H1 (cell line): Measurements from ENCODE around the gene SPEN. TPM values are rescaled to one million over a fixed set of nuclear protein-coding genes. Genes with fewer than 3 reads are reported as not detected.

Source experiments
- CTCF ChIA-PET: fragments of 300-600 bp; sonication (Branson Sonifier 250); formaldehyde crosslinking; loops from one replicate; lab custom pipeline; 2021; ENCODE audit not compliant: partially characterized antibody; lab: Charles Lee
- POLR2A ChIA-PET: fragments of 300-600 bp; sonication (Branson Sonifier 250); formaldehyde crosslinking; loops from one replicate; lab custom pipeline; 2021; ENCODE audit warnings: inconsistent platforms; ENCODE audit not compliant: partially characterized antibody; lab: Charles Lee
- DNase-seq, 2 experiments: peaks; one replicate each; pipeline versions ENCODE4 v3.0.0 to v3.0.0-alpha.2; 2010 to 2022; ENCODE audit warnings: low spot score in 2 of 2, low read depth in 1 of 2, mixed read lengths in 1 of 2
- FAIRE-seq: peaks from 2 replicates; lab custom pipeline; 2011; peaks lifted over from hg19 to GRCh38; lab: Jason Lieb, UNC
- H2AFZ ChIP-seq: 2 replicates; pipeline ENCODE4 v1.8.1; 2012; ENCODE audit warnings: low read length, inconsistent platforms
- H2AK5ac ChIP-seq: 2 replicates; pipeline ENCODE4 v1.6.1; 2013; ENCODE audit warnings: low read depth, low read length
- H2BK120ac ChIP-seq: replicated peaks from 2 replicates; pipeline ENCODE3; 2013; ENCODE audit warnings: low read depth, low read length, inconsistent platforms
- H2BK12ac ChIP-seq: 2 replicates; pipeline ENCODE4 v1.6.1; 2013; ENCODE audit warnings: low read depth, low read length
- H2BK15ac ChIP-seq: 2 replicates; pipeline ENCODE4 v1.6.1; 2013; ENCODE audit warnings: low read length
- H2BK20ac ChIP-seq: 2 replicates; pipeline ENCODE4 v1.6.1; 2013; ENCODE audit warnings: low read length
- H2BK5ac ChIP-seq: 2 replicates; pipeline ENCODE4 v1.6.1; 2013; ENCODE audit warnings: low read depth, low read length
- H3K14ac ChIP-seq: 2 replicates; pipeline ENCODE4 v1.6.1; 2013; ENCODE audit warnings: inconsistent platforms; ENCODE audit not compliant: insufficient read length
- H3K18ac ChIP-seq: 2 replicates; pipeline ENCODE4 v1.6.1; 2013; ENCODE audit warnings: low read length; ENCODE audit errors: extremely low read depth
- H3K23ac ChIP-seq: 2 replicates; pipeline ENCODE4 v1.6.1; 2013; ENCODE audit warnings: inconsistent platforms; ENCODE audit not compliant: insufficient read length
- H3K23me2 ChIP-seq: 2 replicates; pipeline ENCODE4 v1.6.1; 2013; ENCODE audit warnings: low read depth, low read length
- H3K27ac ChIP-seq: 2 replicates; pipeline ENCODE4 v1.6.1; 2011; ENCODE audit warnings: low read depth, low read length, inconsistent platforms
- H3K27me3 ChIP-seq, 4 experiments: replicated peaks in 1 of 4; 1 replicate in 1 of 4; 2 replicates in 3 of 4; pipeline versions ENCODE4 v1.6.1 to v1.8.1; 2011 to 2013; ENCODE audit warnings: low read length in 3 of 4, mild to moderate bottlenecking in 3 of 4, inconsistent platforms in 2 of 4, mixed read lengths in 2 of 4, moderate library complexity in 1 of 4; ENCODE audit not compliant: control insufficient read depth in 3 of 4, insufficient read depth in 3 of 4; ENCODE audit errors: extremely low read depth in 1 of 4
- H3K36me3 ChIP-seq, 4 experiments: 2 replicates each; pipeline versions ENCODE4 v1.6.1 to v1.8.1; 2011 to 2013; ENCODE audit warnings: mild to moderate bottlenecking in 4 of 4, low read length in 3 of 4, moderate library complexity in 2 of 4, control low read depth in 1 of 4, inconsistent platforms in 1 of 4; ENCODE audit not compliant: insufficient read depth in 4 of 4, control insufficient read depth in 2 of 4
- H3K4ac ChIP-seq: replicated peaks from 2 replicates; pipeline ENCODE3; 2013; ENCODE audit warnings: low read length, low read depth, mixed read lengths, inconsistent platforms; ENCODE audit not compliant: insufficient read length
- H3K4me1 ChIP-seq, 4 experiments: replicated peaks in 1 of 4; 1 replicate in 1 of 4; 2 replicates in 3 of 4; pipeline versions ENCODE4 v1.6.1 to v1.8.1; 2011 to 2013; ENCODE audit warnings: low read length in 3 of 4, inconsistent platforms in 2 of 4, mixed read lengths in 1 of 4; ENCODE audit not compliant: insufficient read depth in 4 of 4, control insufficient read depth in 3 of 4
- H3K4me2 ChIP-seq, 2 experiments: 2 replicates each; pipeline versions ENCODE4 v1.6.1 to v1.8.1; 2011 to 2013; ENCODE audit warnings: low read depth in 2 of 2, low read length in 2 of 2, control low read depth in 1 of 2, inconsistent platforms in 1 of 2, mild to moderate bottlenecking in 1 of 2; ENCODE audit not compliant: insufficient read depth in 1 of 2
- H3K4me3 ChIP-seq, 4 experiments: fragments of 200-600, 300-600 bp in 1 of 4; sonication (generic), shearing (Covaris generic), sonication (Bioruptor Twin) in 1 of 4; 2 replicates each; pipeline versions ENCODE4 v1.5.1 to v1.8.1; 2011 to 2016; ENCODE audit warnings: low read length in 4 of 4, low read depth in 3 of 4, control low read depth in 2 of 4, inconsistent platforms in 2 of 4, mild to moderate bottlenecking in 2 of 4, mixed read lengths in 1 of 4, moderate library complexity in 1 of 4; ENCODE audit not compliant: insufficient read depth in 2 of 4; ENCODE audit errors: extremely low read depth in 1 of 4
- H3K56ac ChIP-seq: replicated peaks from 2 replicates; pipeline ENCODE3; 2013; ENCODE audit warnings: low read depth, mild to moderate bottlenecking, mixed read lengths, low read length, inconsistent platforms; ENCODE audit not compliant: insufficient read length
- H3K79me1 ChIP-seq: 2 replicates; pipeline ENCODE4 v1.6.1; 2013; ENCODE audit warnings: low read depth, low read length, control low read depth
- H3K79me2 ChIP-seq, 2 experiments: 2 replicates each; pipeline versions ENCODE4 v1.6.1 to v1.8.1; 2012 to 2013; ENCODE audit warnings: low read length in 2 of 2, mild to moderate bottlenecking in 2 of 2, inconsistent platforms in 1 of 2; ENCODE audit not compliant: insufficient read depth in 2 of 2, control insufficient read depth in 1 of 2
- H3K9ac ChIP-seq, 4 experiments: replicated peaks in 1 of 4; 1 replicate in 1 of 4; 2 replicates in 3 of 4; pipeline versions ENCODE4 v1.6.1 to v1.8.1; 2011 to 2013; ENCODE audit warnings: low read depth in 3 of 4, low read length in 3 of 4, control low read depth in 2 of 4, mild to moderate bottlenecking in 2 of 4, moderate library complexity in 2 of 4, inconsistent platforms in 1 of 4; ENCODE audit errors: extremely low read depth in 1 of 4
- H3K9me3 ChIP-seq, 2 experiments: 2 replicates each; pipeline versions ENCODE4 v1.6.1 to v1.8.1; 2012 to 2013; ENCODE audit warnings: mild to moderate bottlenecking in 2 of 2, moderate library complexity in 2 of 2, control low read depth in 1 of 2, inconsistent platforms in 1 of 2, low read depth in 1 of 2, low read length in 1 of 2, mixed read lengths in 1 of 2; ENCODE audit not compliant: insufficient read depth in 2 of 2
- H4K20me1 ChIP-seq, 2 experiments: replicated peaks in 1 of 2; 2 replicates each; pipeline versions ENCODE3 to v1.8.1; 2011 to 2013; ENCODE audit warnings: inconsistent platforms in 2 of 2, low read length in 2 of 2, mild to moderate bottlenecking in 1 of 2; ENCODE audit not compliant: insufficient read depth in 2 of 2, control insufficient read depth in 1 of 2
- H4K5ac ChIP-seq: 2 replicates; pipeline ENCODE4 v1.6.1; 2013; ENCODE audit warnings: low read length, low read depth, mixed read lengths, inconsistent platforms; ENCODE audit not compliant: insufficient read length
- H4K8ac ChIP-seq: 2 replicates; pipeline ENCODE4 v1.8.0; 2013; ENCODE audit warnings: mild to moderate bottlenecking, moderate library complexity, low read length, inconsistent platforms; ENCODE audit not compliant: insufficient read depth; ENCODE audit errors: extremely low read depth
- H4K91ac ChIP-seq: replicated peaks from 2 replicates; pipeline ENCODE3; 2013; ENCODE audit warnings: low read length, mixed read lengths, inconsistent platforms; ENCODE audit not compliant: insufficient read length
- BCL11A ChIP-seq, 2 experiments: IDR thresholded peaks; one replicate each; pipeline ENCODE4 v1.6.1; 2011; ENCODE audit warnings: low read depth in 2 of 2, low read length in 2 of 2, mild to moderate bottlenecking in 2 of 2
- CREB1 ChIP-seq: IDR thresholded peaks from 2 replicates; pipeline ENCODE4 v1.6.1; 2012; ENCODE audit warnings: inconsistent platforms
- CTBP2 ChIP-seq: IDR thresholded peaks from 2 replicates; pipeline ENCODE4 v1.7.0; 2011; ENCODE audit warnings: borderline replicate concordance, mild to moderate bottlenecking, moderate library complexity, mixed read lengths, low read length; ENCODE audit not compliant: insufficient read depth, insufficient read length
- JUN ChIP-seq: IDR thresholded peaks from 2 replicates; pipeline ENCODE4 v1.6.1; 2011; ENCODE audit warnings: low read depth, mild to moderate bottlenecking, improper control_type of control experiment, low read length
- KDM5A ChIP-seq: fragments of 200-600 bp; IDR thresholded peaks from 2 replicates; pipeline ENCODE4 v1.7.1; 2012; ENCODE audit warnings: mild to moderate bottlenecking, low read length, inconsistent platforms, mixed read lengths
- MAFK ChIP-seq: IDR thresholded peaks from 2 replicates; pipeline ENCODE4 v1.6.1; 2012; ENCODE audit warnings: low read depth, mild to moderate bottlenecking, improper control_type of control experiment, low read length
- RBBP5 ChIP-seq: IDR thresholded peaks from 2 replicates; pipeline ENCODE4 v1.7.1; 2012; ENCODE audit warnings: low read depth, mild to moderate bottlenecking, inconsistent platforms, low read length, moderate library complexity, borderline replicate concordance
- SAP30 ChIP-seq: fragments of 300-600 bp; sonication (generic); IDR thresholded peaks from 2 replicates; pipeline ENCODE4 v1.7.1; 2012; ENCODE audit warnings: low read length, moderate library complexity, mild to moderate bottlenecking, inconsistent platforms; ENCODE audit not compliant: insufficient read depth, insufficient replicate concordance
- WGBS, 2 experiments: shearing (Covaris generic) in 1 of 2; methylation state at CpG; one replicate each; pipeline versions ENCODE4 v1.1.6 to v1.1.7; 2013 to 2015; ENCODE audit warnings: low lambda C conversion rate in 2 of 2, mixed read lengths in 2 of 2, inconsistent platforms in 1 of 2, low coverage in 1 of 2, missing lambda C conversion rate in 1 of 2; ENCODE audit not compliant: insufficient replicate concordance in 2 of 2, insufficient coverage in 1 of 2, insufficient read length in 1 of 2; ENCODE audit errors: extremely low coverage in 1 of 2, missing lambda C conversion rate in 1 of 2; 5-methylcytosine and 5-hydroxymethylcytosine counted together
- polyA plus RNA-seq, 7 experiments: library from polyadenylated mRNA; depleted of rRNA in 3 of 7; stranded (reverse) in 5 of 7; unstranded in 2 of 7; fragments of >200 nt in 5 of 7; fragments of 200-250 nt in 2 of 7; gene quantifications; 1 replicate in 5 of 7; 2 replicates in 1 of 7; 4 replicates in 1 of 7; pipeline versions ENCODE4 v1.2.1 to v1.2.3, GENCODE V29; 2011 to 2013; ENCODE audit warnings: missing spikeins in 2 of 7, mixed read lengths in 2 of 7
- total RNA-seq: library from RNA; stranded (reverse); fragmentation: NEBNext Ultra II Directional; extraction: Animal tissue kit (Norgen Biotek cat#: 25700); gene quantifications from 2 replicates; pipeline ENCODE4 v1.2.1, GENCODE V29; 2021
- TF ChIP-seq, protein P1 (sequence below): IDR thresholded peaks from 2 replicates; pipeline ENCODE4 v1.6.1; 2012; ENCODE audit warnings: inconsistent platforms

Gene SPEN
- total and polyA plus RNA-seq, 2 of the 8 experiments (the other 6 are each of a cell fraction or from before 2014, with no cell fraction given): 12.5 to 52.1 TPM

DNA sequence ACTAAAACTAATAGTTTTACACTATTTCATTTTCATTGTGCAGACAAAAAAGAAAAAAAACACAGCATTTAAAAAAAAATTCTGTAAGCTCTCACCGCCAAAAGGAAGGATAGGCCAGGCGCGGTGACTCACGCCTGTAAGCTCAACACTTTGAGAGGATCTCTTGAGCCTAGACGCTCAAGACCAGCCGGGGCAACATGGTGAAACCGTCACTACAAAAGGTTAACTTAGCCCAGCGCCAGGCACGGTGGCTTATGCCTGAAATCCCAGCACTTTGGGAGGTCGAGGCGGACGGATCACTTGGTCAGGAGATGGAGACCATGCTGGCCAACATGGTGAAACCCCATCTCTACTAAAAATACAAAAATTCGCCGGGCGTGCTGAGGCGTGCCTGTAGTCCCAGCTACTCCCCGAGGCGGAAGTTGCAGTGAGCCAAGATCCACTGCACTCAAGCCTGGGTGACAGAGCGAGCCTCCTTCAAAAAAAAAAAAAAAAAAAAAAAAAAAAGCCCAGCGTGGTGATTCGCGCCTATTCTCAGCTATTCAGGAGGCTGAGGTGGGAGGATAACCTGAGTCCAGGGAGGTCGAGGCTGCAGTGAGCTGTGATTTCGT, 14.3 kb upstream of the SPEN start:
- Histone ChIP-seq H4K8ac (peak overlapping the region; percentile 32; the same call in 1 of the 2 replicates), H3K14ac (no peak overlapping the region), H2BK5ac (peak overlapping the region; percentile 60; the same call in 1 of the 2 replicates), H3K27me3 (no peaks in the 10 kb centered on the region), H4K91ac (no peak overlapping the region), H3K23me2 (peaks cover 10% of the 10 kb centered on the region), H2BK12ac (peak overlapping the region; percentile 95), H3K36me3 (no peaks in the 10 kb centered on the region), H3K79me2 (no peaks in the 10 kb centered on the region), H4K20me1 (no peaks in the 10 kb centered on the region), H3K9ac (no peak overlapping the region), H2BK20ac (0 out of 2 replicates have a peak overlapping the region, but pooled peaks have one; percentile 80), H3K9me3 (no peaks in the 10 kb centered on the region), H2BK15ac (peak overlapping the region; percentile 88; the same call in 1 of the 2 replicates), H3K4me1 (peaks cover 0 to 21% (median 4%) of the 10 kb centered on the region in 4 experiments; a peak in 5 of 7 replicates), H3K23ac (no peak overlapping the region), H3K18ac (peak overlapping the region; percentile 38), H3K4me2 (peak overlapping the region; percentile 79 to 94), H3K56ac (no peak overlapping the region), H3K79me1 (0 out of 2 replicates have a peak, but pooled peaks cover 3% of the 10 kb centered on the region), H3K4me3 (peak overlapping the region in 1 of 4 experiments; percentile 68; a peak in 1 of 8 replicates), H3K27ac (no peak overlapping the region), H2AK5ac (peak overlapping the region; percentile 91; the same call in 1 of the 2 replicates), H4K5ac (peak overlapping the region; percentile 66), H3K4ac (peak overlapping the region; percentile 96), H2BK120ac (peak overlapping the region; percentile 64), H2AFZ (no peak overlapping the region)
- 87% methylated on average over 19 of the region's 24 CpGs; no CpG with 5 or more reads in 1 of the 2 experiments for WGBS, 2 experiments
- CTCF ChIA-PET: interaction anchor here (0.7 to 3.6 kb wide), 14 partner anchors 9 to 177 kb away, joined by 3 to 28 read pairs (median 4); partner anchors contain the start of gene SPEN
- TF ChIP-seq KDM5A: no peak
- TF ChIP-seq CREB1: no peak
- TF ChIP-seq, protein P1, sequence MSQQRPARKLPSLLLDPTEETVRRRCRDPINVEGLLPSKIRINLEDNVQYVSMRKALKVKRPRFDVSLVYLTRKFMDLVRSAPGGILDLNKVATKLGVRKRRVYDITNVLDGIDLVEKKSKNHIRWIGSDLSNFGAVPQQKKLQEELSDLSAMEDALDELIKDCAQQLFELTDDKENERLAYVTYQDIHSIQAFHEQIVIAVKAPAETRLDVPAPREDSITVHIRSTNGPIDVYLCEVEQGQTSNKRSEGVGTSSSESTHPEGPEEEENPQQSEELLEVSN: no peak
- TF ChIP-seq MAFK: no peak
- TF ChIP-seq BCL11A (IDR thresholded peaks at IDR 0.05; ENCODE audit: low read depth in 2 of 2, low read length in 2 of 2): no peak
- TF ChIP-seq CTBP2: no peak
- TF ChIP-seq JUN: no peak
- no peak for TF ChIP-seq RBBP5
- no peak for TF ChIP-seq SAP30
- FAIRE-seq (no peak), DNase-seq (no peak)
- POLR2A ChIA-PET: interaction anchor here (0.6 to 4.3 kb wide), 24 partner anchors 10 to 143 kb away, joined by 3 to 87 read pairs (median 4); partner anchors contain the start of genes FBLIM1, SPEN and ZBTB17
